HG03135 (cell line): ENCODE data around the gene KRTAP19-5.
"Not testable (repeated sequence)": the region's sequence is repeated elsewhere in the genome, so short reads cannot be mapped to it uniquely, and the experiment has no call there.

Experiments
- ATAC-seq: cut with Tn5 transposase; IDR thresholded peaks from one replicate; pipeline ENCODE4 v1.9.1; 2021; ENCODE audit warnings: mild to moderate bottlenecking, moderate library complexity; ENCODE audit not compliant: unreplicated experiment

The KRTAP19-5 gene

DNA sequence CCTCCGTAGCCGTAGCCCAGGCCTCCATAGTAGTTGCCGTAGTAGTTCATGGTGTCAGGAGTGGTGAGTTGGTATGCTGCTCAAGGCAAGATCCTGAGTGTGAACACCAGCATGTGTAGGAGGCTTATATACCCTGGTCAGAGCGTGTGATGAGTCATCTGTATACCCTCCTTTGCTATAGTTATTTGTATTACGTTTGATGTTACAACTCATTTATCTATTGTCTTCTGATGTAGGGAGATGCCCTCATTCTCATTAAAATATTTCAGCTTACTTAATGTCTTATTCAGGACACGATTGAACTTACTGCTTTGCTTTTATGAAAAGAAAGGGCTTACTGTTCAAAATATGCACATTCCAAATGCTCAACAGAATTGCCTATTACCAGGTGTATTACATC, at the start of gene KRTAP19-5:
TSS of gene KRTAP19-5 (minus strand) at position 101 of the 400 bp plus-strand sequence. CDS start at position 50, 51 bp downstream.
- no peak for ATAC-seq

GRCh38 chr21:30541764-30542163, 39.8 kb upstream of the KRTAP19-5 start, which contains the start of gene KRTAP19-6:
KRTAP19-6 (minus strand) TSS chr21:30541864; CDS start chr21:30541833, 31 bp downstream.
- ATAC-seq = no peak

GRCh38 chr21:30518876-30519275, 16.9 kb upstream of the KRTAP19-5 start:
- ATAC-seq = no peak

DNA sequence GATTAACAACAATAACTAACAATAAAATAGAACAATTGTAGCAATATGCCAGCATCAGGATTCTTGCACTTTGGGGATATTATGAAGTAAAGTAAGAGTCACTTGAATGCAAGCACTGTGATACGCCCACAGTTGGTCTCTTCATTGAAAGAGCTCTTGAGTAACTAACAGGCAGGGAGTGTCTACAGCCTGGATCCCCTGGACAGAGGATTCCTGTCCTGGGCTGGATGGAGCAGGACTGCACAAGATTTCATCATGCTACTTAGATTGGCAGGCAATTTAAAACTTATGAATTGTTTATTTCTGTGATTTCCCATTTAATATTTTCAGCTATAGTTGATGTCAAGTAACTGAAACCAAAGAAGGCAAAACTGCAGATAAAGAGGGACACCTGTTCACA, 13.7 kb upstream of the KRTAP19-5 start:
- no peak for ATAC-seq

- ATAC-seq = not testable (repeated sequence)
These were observed 3.8 kb upstream of the KRTAP19-5 start for GRCh38 chr21:30505621-30506205.

- no peak for ATAC-seq
These were observed 4.9 kb downstream of the KRTAP19-5 start, which contains the start of gene KRTAP19-4 for GRCh38 chr21:30497065-30497464. KRTAP19-4 (minus strand) TSS chr21:30497165; CDS start chr21:30497110, 55 bp downstream.

- no peak for ATAC-seq
These were observed 9.9 kb downstream of the KRTAP19-5 start, which contains the start of gene KRTAP19-3 for GRCh38 chr21:30491963-30492428. KRTAP19-3 (minus strand) TSS chr21:30492013; CDS start chr21:30491957, 56 bp downstream.

- ATAC-seq = no peak
These were observed 14.6 kb downstream of the KRTAP19-5 start, which contains the start of gene KRTAP19-2 for GRCh38 chr21:30487336-30487735. KRTAP19-2 (minus strand) TSS chr21:30487436; CDS start chr21:30487348, 88 bp downstream.

DNA sequence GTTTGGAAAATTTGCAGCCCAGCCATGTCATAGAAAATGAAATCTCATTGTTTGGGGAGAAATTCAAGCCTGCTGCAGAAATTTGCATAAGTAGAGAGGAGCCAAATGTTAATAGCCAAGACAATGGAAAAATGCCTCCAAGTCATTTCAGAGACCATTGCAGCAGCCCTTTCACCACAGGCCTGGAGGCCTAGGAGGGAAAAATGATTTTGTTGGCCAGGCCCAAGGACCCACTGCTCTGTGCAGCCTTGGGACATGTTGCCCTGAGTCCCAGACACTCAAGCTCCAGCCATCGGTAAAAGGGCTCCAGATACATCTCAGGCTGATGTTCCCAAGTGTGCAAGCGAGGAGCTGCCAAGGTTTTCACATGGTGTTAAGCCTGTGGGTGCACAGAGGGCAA, 15.8 kb downstream of the KRTAP19-5 start:
- no peak for ATAC-seq

DNA sequence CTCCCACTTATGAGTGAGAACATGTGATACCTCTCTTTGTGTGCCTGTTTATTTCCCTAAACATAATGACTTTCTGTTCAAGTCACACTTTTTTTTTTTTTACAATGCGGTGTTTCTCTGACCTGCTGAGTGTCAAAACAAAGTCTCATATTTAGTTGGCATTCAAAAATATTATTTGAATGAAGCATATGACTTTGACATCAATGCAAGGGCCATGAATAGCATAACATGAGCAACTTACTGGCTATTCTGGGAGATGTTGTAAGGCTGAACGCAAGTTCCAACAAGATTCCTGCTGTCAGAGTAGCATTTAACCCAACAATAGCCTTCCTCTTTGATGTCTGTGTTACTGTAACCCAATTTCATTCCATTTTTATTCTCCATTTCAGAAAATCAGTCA, 19.8 kb downstream of the KRTAP19-5 start:
- ATAC-seq = no peak

GRCh38 chr21:30480145-30480544, 21.8 kb downstream of the KRTAP19-5 start, which contains the start of gene KRTAP19-1:
KRTAP19-1 (minus strand) TSS chr21:30480367; CDS start chr21:30480317, 50 bp downstream.
- no peak for ATAC-seq

DNA sequence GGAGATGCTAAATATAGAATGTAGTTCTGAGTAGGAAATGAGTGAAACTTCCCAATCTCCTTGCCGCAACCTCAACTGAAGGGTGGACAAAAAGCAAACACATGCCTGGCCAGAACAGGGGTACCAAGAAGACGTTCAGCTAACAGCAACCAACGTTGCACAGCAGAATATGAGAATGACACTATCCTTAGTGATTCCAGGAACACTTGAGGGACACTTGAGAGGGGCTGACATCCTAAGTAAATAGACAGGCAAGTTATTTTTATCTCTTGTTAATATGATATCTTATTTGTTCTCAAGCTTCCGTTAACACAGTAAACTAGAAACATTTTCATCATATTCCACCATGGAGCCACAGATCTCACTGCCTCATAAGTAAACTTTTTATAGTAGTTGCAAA, 22.7 kb downstream of the KRTAP19-5 start:
- ATAC-seq = no peak

DNA sequence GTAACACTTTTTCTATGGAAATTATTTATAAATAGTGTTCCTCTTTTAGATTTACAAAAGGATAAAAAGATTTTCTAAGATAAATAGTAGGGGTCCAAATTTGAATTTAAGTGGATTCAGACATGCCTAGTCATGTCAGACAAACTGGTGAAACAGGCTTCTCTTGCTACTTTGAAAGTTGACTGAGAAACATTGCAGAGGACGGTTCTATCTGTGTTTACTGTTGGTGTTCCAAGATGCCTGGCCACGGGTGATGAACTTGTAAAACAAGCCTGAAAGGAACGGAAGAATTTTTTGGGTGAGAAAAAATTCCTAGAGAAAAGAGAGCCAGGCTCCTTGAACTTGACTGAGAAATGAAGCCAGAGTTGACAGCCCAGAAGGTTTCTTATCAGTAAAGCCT, 23.9 kb downstream of the KRTAP19-5 start:
- no peak for ATAC-seq

GRCh38 chr21:30468900-30469714, 32.8 kb downstream of the KRTAP19-5 start:
- ATAC-seq = no peak

DNA sequence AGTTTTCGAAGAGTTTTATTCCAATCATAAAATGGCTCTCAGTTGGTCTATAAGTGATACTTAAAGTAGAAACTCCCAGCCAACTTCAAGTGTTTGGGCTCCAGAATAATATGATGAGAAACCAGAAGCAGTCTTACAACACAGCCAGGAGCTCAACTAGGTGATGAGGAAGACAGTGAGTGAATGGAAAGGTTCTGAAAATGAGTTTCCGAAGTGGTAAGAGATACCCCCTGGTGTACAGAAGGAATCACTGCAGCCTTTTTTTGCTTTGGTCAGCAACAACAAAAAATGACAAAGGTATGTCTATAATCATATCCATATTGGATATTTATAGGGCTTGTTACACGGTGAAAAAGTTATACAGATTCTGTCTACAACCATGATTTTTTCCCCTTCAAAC, 38.2 kb downstream of the KRTAP19-5 start:
- ATAC-seq = no peak
